H1 (cell line): Measurements from ENCODE around the gene SLIT3. TPM values are rescaled to one million over a fixed set of nuclear protein-coding genes. Genes with fewer than 3 reads are reported as not detected.
A peak's percentile ranks its signal among the peaks of the same experiment; 100 is the strongest.

Source experiments
- CTCF ChIA-PET: fragments of 300-600 bp; sonication (Branson Sonifier 250); formaldehyde crosslinking; loops from one replicate; lab custom pipeline; 2021; ENCODE audit not compliant: partially characterized antibody; lab: Charles Lee
- POLR2A ChIA-PET: fragments of 300-600 bp; sonication (Branson Sonifier 250); formaldehyde crosslinking; loops from one replicate; lab custom pipeline; 2021; ENCODE audit warnings: inconsistent platforms; ENCODE audit not compliant: partially characterized antibody; lab: Charles Lee
- DNase-seq, 2 experiments: peaks; one replicate each; pipeline versions ENCODE4 v3.0.0 to v3.0.0-alpha.2; 2010 to 2022; ENCODE audit warnings: low spot score in 2 of 2, low read depth in 1 of 2, mixed read lengths in 1 of 2
- FAIRE-seq: peaks from 2 replicates; lab custom pipeline; 2011; peaks lifted over from hg19 to GRCh38; lab: Jason Lieb, UNC
- H2AFZ ChIP-seq: 2 replicates; pipeline ENCODE4 v1.8.1; 2012; ENCODE audit warnings: low read length, inconsistent platforms
- H2AK5ac ChIP-seq: 2 replicates; pipeline ENCODE4 v1.6.1; 2013; ENCODE audit warnings: low read depth, low read length
- H2BK120ac ChIP-seq: replicated peaks from 2 replicates; pipeline ENCODE3; 2013; ENCODE audit warnings: low read depth, low read length, inconsistent platforms
- H2BK12ac ChIP-seq: 2 replicates; pipeline ENCODE4 v1.6.1; 2013; ENCODE audit warnings: low read depth, low read length
- H2BK15ac ChIP-seq: 2 replicates; pipeline ENCODE4 v1.6.1; 2013; ENCODE audit warnings: low read length
- H2BK20ac ChIP-seq: 2 replicates; pipeline ENCODE4 v1.6.1; 2013; ENCODE audit warnings: low read length
- H2BK5ac ChIP-seq: 2 replicates; pipeline ENCODE4 v1.6.1; 2013; ENCODE audit warnings: low read depth, low read length
- H3K14ac ChIP-seq: 2 replicates; pipeline ENCODE4 v1.6.1; 2013; ENCODE audit warnings: inconsistent platforms; ENCODE audit not compliant: insufficient read length
- H3K18ac ChIP-seq: 2 replicates; pipeline ENCODE4 v1.6.1; 2013; ENCODE audit warnings: low read length; ENCODE audit errors: extremely low read depth
- H3K23ac ChIP-seq: 2 replicates; pipeline ENCODE4 v1.6.1; 2013; ENCODE audit warnings: inconsistent platforms; ENCODE audit not compliant: insufficient read length
- H3K23me2 ChIP-seq: 2 replicates; pipeline ENCODE4 v1.6.1; 2013; ENCODE audit warnings: low read depth, low read length
- H3K27ac ChIP-seq: 2 replicates; pipeline ENCODE4 v1.6.1; 2011; ENCODE audit warnings: low read depth, low read length, inconsistent platforms
- H3K27me3 ChIP-seq, 4 experiments: replicated peaks in 1 of 4; 1 replicate in 1 of 4; 2 replicates in 3 of 4; pipeline versions ENCODE4 v1.6.1 to v1.8.1; 2011 to 2013; ENCODE audit warnings: low read length in 3 of 4, mild to moderate bottlenecking in 3 of 4, inconsistent platforms in 2 of 4, mixed read lengths in 2 of 4, moderate library complexity in 1 of 4; ENCODE audit not compliant: control insufficient read depth in 3 of 4, insufficient read depth in 3 of 4; ENCODE audit errors: extremely low read depth in 1 of 4
- H3K36me3 ChIP-seq, 4 experiments: 2 replicates each; pipeline versions ENCODE4 v1.6.1 to v1.8.1; 2011 to 2013; ENCODE audit warnings: mild to moderate bottlenecking in 4 of 4, low read length in 3 of 4, moderate library complexity in 2 of 4, control low read depth in 1 of 4, inconsistent platforms in 1 of 4; ENCODE audit not compliant: insufficient read depth in 4 of 4, control insufficient read depth in 2 of 4
- H3K4ac ChIP-seq: replicated peaks from 2 replicates; pipeline ENCODE3; 2013; ENCODE audit warnings: low read length, low read depth, mixed read lengths, inconsistent platforms; ENCODE audit not compliant: insufficient read length
- H3K4me1 ChIP-seq, 4 experiments: replicated peaks in 1 of 4; 1 replicate in 1 of 4; 2 replicates in 3 of 4; pipeline versions ENCODE4 v1.6.1 to v1.8.1; 2011 to 2013; ENCODE audit warnings: low read length in 3 of 4, inconsistent platforms in 2 of 4, mixed read lengths in 1 of 4; ENCODE audit not compliant: insufficient read depth in 4 of 4, control insufficient read depth in 3 of 4
- H3K4me2 ChIP-seq, 2 experiments: 2 replicates each; pipeline versions ENCODE4 v1.6.1 to v1.8.1; 2011 to 2013; ENCODE audit warnings: low read depth in 2 of 2, low read length in 2 of 2, control low read depth in 1 of 2, inconsistent platforms in 1 of 2, mild to moderate bottlenecking in 1 of 2; ENCODE audit not compliant: insufficient read depth in 1 of 2
- H3K4me3 ChIP-seq, 4 experiments: fragments of 200-600, 300-600 bp in 1 of 4; sonication (generic), shearing (Covaris generic), sonication (Bioruptor Twin) in 1 of 4; 2 replicates each; pipeline versions ENCODE4 v1.5.1 to v1.8.1; 2011 to 2016; ENCODE audit warnings: low read length in 4 of 4, low read depth in 3 of 4, control low read depth in 2 of 4, inconsistent platforms in 2 of 4, mild to moderate bottlenecking in 2 of 4, mixed read lengths in 1 of 4, moderate library complexity in 1 of 4; ENCODE audit not compliant: insufficient read depth in 2 of 4; ENCODE audit errors: extremely low read depth in 1 of 4
- H3K56ac ChIP-seq: replicated peaks from 2 replicates; pipeline ENCODE3; 2013; ENCODE audit warnings: low read depth, mild to moderate bottlenecking, mixed read lengths, low read length, inconsistent platforms; ENCODE audit not compliant: insufficient read length
- H3K79me1 ChIP-seq: 2 replicates; pipeline ENCODE4 v1.6.1; 2013; ENCODE audit warnings: low read depth, low read length, control low read depth
- H3K79me2 ChIP-seq, 2 experiments: 2 replicates each; pipeline versions ENCODE4 v1.6.1 to v1.8.1; 2012 to 2013; ENCODE audit warnings: low read length in 2 of 2, mild to moderate bottlenecking in 2 of 2, inconsistent platforms in 1 of 2; ENCODE audit not compliant: insufficient read depth in 2 of 2, control insufficient read depth in 1 of 2
- H3K9ac ChIP-seq, 4 experiments: replicated peaks in 1 of 4; 1 replicate in 1 of 4; 2 replicates in 3 of 4; pipeline versions ENCODE4 v1.6.1 to v1.8.1; 2011 to 2013; ENCODE audit warnings: low read depth in 3 of 4, low read length in 3 of 4, control low read depth in 2 of 4, mild to moderate bottlenecking in 2 of 4, moderate library complexity in 2 of 4, inconsistent platforms in 1 of 4; ENCODE audit errors: extremely low read depth in 1 of 4
- H3K9me3 ChIP-seq, 2 experiments: 2 replicates each; pipeline versions ENCODE4 v1.6.1 to v1.8.1; 2012 to 2013; ENCODE audit warnings: mild to moderate bottlenecking in 2 of 2, moderate library complexity in 2 of 2, control low read depth in 1 of 2, inconsistent platforms in 1 of 2, low read depth in 1 of 2, low read length in 1 of 2, mixed read lengths in 1 of 2; ENCODE audit not compliant: insufficient read depth in 2 of 2
- H4K20me1 ChIP-seq, 2 experiments: replicated peaks in 1 of 2; 2 replicates each; pipeline versions ENCODE3 to v1.8.1; 2011 to 2013; ENCODE audit warnings: inconsistent platforms in 2 of 2, low read length in 2 of 2, mild to moderate bottlenecking in 1 of 2; ENCODE audit not compliant: insufficient read depth in 2 of 2, control insufficient read depth in 1 of 2
- H4K5ac ChIP-seq: 2 replicates; pipeline ENCODE4 v1.6.1; 2013; ENCODE audit warnings: low read length, low read depth, mixed read lengths, inconsistent platforms; ENCODE audit not compliant: insufficient read length
- H4K8ac ChIP-seq: 2 replicates; pipeline ENCODE4 v1.8.0; 2013; ENCODE audit warnings: mild to moderate bottlenecking, moderate library complexity, low read length, inconsistent platforms; ENCODE audit not compliant: insufficient read depth; ENCODE audit errors: extremely low read depth
- H4K91ac ChIP-seq: replicated peaks from 2 replicates; pipeline ENCODE3; 2013; ENCODE audit warnings: low read length, mixed read lengths, inconsistent platforms; ENCODE audit not compliant: insufficient read length
- BACH1 ChIP-seq: IDR thresholded peaks from 2 replicates; pipeline ENCODE4 v1.6.1; 2012; ENCODE audit warnings: low read length, improper control_type of control experiment
- MAFK ChIP-seq: IDR thresholded peaks from 2 replicates; pipeline ENCODE4 v1.6.1; 2012; ENCODE audit warnings: low read depth, mild to moderate bottlenecking, improper control_type of control experiment, low read length
- POLR2AphosphoS5 ChIP-seq: IDR thresholded peaks from 2 replicates; pipeline ENCODE4 v1.6.1; 2011; ENCODE audit warnings: low read depth, low read length
- RFX5 ChIP-seq: IDR thresholded peaks from 2 replicates; pipeline ENCODE4 v1.6.1; 2011; ENCODE audit warnings: low read depth, low read length, improper control_type of control experiment, borderline replicate concordance
- WGBS, 2 experiments: shearing (Covaris generic) in 1 of 2; methylation state at CpG; one replicate each; pipeline versions ENCODE4 v1.1.6 to v1.1.7; 2013 to 2015; ENCODE audit warnings: low lambda C conversion rate in 2 of 2, mixed read lengths in 2 of 2, inconsistent platforms in 1 of 2, low coverage in 1 of 2, missing lambda C conversion rate in 1 of 2; ENCODE audit not compliant: insufficient replicate concordance in 2 of 2, insufficient coverage in 1 of 2, insufficient read length in 1 of 2; ENCODE audit errors: extremely low coverage in 1 of 2, missing lambda C conversion rate in 1 of 2; 5-methylcytosine and 5-hydroxymethylcytosine counted together
- polyA plus RNA-seq, 7 experiments: library from polyadenylated mRNA; depleted of rRNA in 3 of 7; stranded (reverse) in 5 of 7; unstranded in 2 of 7; fragments of >200 nt in 5 of 7; fragments of 200-250 nt in 2 of 7; gene quantifications; 1 replicate in 5 of 7; 2 replicates in 1 of 7; 4 replicates in 1 of 7; pipeline versions ENCODE4 v1.2.1 to v1.2.3, GENCODE V29; 2011 to 2013; ENCODE audit warnings: missing spikeins in 2 of 7, mixed read lengths in 2 of 7
- total RNA-seq: library from RNA; stranded (reverse); fragmentation: NEBNext Ultra II Directional; extraction: Animal tissue kit (Norgen Biotek cat#: 25700); gene quantifications from 2 replicates; pipeline ENCODE4 v1.2.1, GENCODE V29; 2021

The SLIT3 gene
- total and polyA plus RNA-seq, 2 of the 8 experiments (the other 6 are each of a cell fraction or from before 2014, with no cell fraction given), result 1.1 to 1.2 TPM

- WGBS, 2 experiments, result 90% methylated on average over 3 of the region's 3 CpGs; no CpG with 5 or more reads in 1 of the 2 experiments
- Histone ChIP-seq H2BK5ac (no peak overlapping the region), H3K9me3 (no peaks in the 10 kb centered on the region), H3K18ac (no peak overlapping the region), H3K4ac (no peak overlapping the region), H2BK20ac (no peak overlapping the region), H3K27me3 (no peaks in the 10 kb centered on the region), H3K23me2 (no peaks in the 10 kb centered on the region; the same call in 1 of the 2 replicates), H3K4me2 (no peak overlapping the region), H3K4me1 (0 out of 7 replicates have a peak, but pooled peaks cover 0 to 3% (median 0%) of the 10 kb centered on the region in 4 experiments), H2AK5ac (no peak overlapping the region), H4K8ac (no peak overlapping the region), H3K14ac (no peak overlapping the region), H4K91ac (no peak overlapping the region), H3K27ac (no peak overlapping the region), H3K79me2 (no peaks in the 10 kb centered on the region), H2AFZ (no peak overlapping the region), H3K79me1 (no peaks in the 10 kb centered on the region), H4K5ac (no peak overlapping the region), H3K4me3 (no peak overlapping the region), H4K20me1 (no peaks in the 10 kb centered on the region), H2BK15ac (no peak overlapping the region), H3K9ac (no peak overlapping the region), H2BK12ac (no peak overlapping the region), H2BK120ac (no peak overlapping the region), H3K36me3 (no peaks in the 10 kb centered on the region), H3K23ac (no peak overlapping the region), H3K56ac (no peak overlapping the region)
- ChIA-PET POLR2A (interaction anchor here (0.6 kb wide), 1 partner anchor 137 kb away, joined by 3 read pairs; no protein-coding TSS in a partner anchor), CTCF (no interaction called here)
- FAIRE-seq, result no peak
- TF ChIP-seq MAFK (no peak), RFX5 (peak; percentile 34; the same call in 1 of the 2 replicates), POLR2AphosphoS5 (no peak), BACH1 (no peak)
- DNase-seq, result no peak
These were observed 639.1 kb downstream of the SLIT3 start for GRCh38 chr5:168661593-168662485.
